MM.1S (cell line): ENCODE results near the gene ERC2.

Experiments
- DNase-seq: peaks from one replicate; pipeline ENCODE4 v3.0.0-alpha.2; 2015
- H2AFZ ChIP-seq: fragments of 300-600 bp; sonication (generic); 2 replicates; pipeline ENCODE4 v1.6.0; 2016; ENCODE audit warnings: antibody characterized with exemption, low read length
- H3F3A ChIP-seq: fragments of 300-600 bp; sonication (generic); 2 replicates; pipeline ENCODE4 v1.6.1; 2016; ENCODE audit warnings: mild to moderate bottlenecking, antibody characterized with exemption, low read length, moderate library complexity, mixed read lengths; ENCODE audit not compliant: insufficient read depth
- H3K27ac ChIP-seq: fragments of 300-600 bp; sonication (generic); 2 replicates; pipeline ENCODE4 v1.5.1; 2016; ENCODE audit warnings: mild to moderate bottlenecking, low read length
- H3K27me3 ChIP-seq: fragments of 300-600 bp; sonication (generic); replicated peaks from 2 replicates; pipeline ENCODE4 v1.6.0; 2016; ENCODE audit warnings: low read length; ENCODE audit not compliant: insufficient read depth
- H3K36me3 ChIP-seq: fragments of 300-600 bp; sonication (generic); replicated peaks from 2 replicates; pipeline ENCODE4 v1.6.1; 2016; ENCODE audit warnings: mild to moderate bottlenecking, low read length, mixed read lengths; ENCODE audit not compliant: insufficient read depth
- H3K4me1 ChIP-seq: fragments of 300-600 bp; sonication (generic); 2 replicates; pipeline ENCODE4 v1.6.1; 2016; ENCODE audit warnings: low read length, mixed read lengths
- H3K4me2 ChIP-seq: fragments of 300-600 bp; sonication (generic); 2 replicates; pipeline ENCODE4 v1.6.0; 2016; ENCODE audit warnings: low read depth, low read length
- H3K4me3 ChIP-seq: fragments of 300-600 bp; sonication (generic); 2 replicates; pipeline ENCODE4 v1.5.1; 2016; ENCODE audit warnings: low read length, mixed read lengths
- H3K79me2 ChIP-seq: fragments of 300-600 bp; sonication (generic); 2 replicates; pipeline ENCODE4 v1.6.1; 2016; ENCODE audit warnings: mixed run types, low read length, mixed read lengths
- H3K9ac ChIP-seq: fragments of 300-600 bp; sonication (generic); 2 replicates; pipeline ENCODE4 v1.6.1; 2016; ENCODE audit warnings: low read length, mixed read lengths
- H3K9me2 ChIP-seq: fragments of 300-600 bp; sonication (generic); replicated peaks from 2 replicates; pipeline ENCODE4 v1.6.1; 2016; ENCODE audit warnings: mild to moderate bottlenecking, low read length, mixed read lengths; ENCODE audit not compliant: insufficient read depth
- H3K9me3 ChIP-seq: fragments of 300-600 bp; sonication (generic); replicated peaks from 2 replicates; pipeline ENCODE4 v1.6.1; 2016; ENCODE audit warnings: mild to moderate bottlenecking, low read length, mixed read lengths; ENCODE audit not compliant: insufficient read depth
- H4K20me1 ChIP-seq: fragments of 300-600 bp; sonication (generic); 2 replicates; pipeline ENCODE4 v1.6.1; 2016; ENCODE audit warnings: mild to moderate bottlenecking, low read length, moderate library complexity, mixed read lengths; ENCODE audit not compliant: insufficient read depth
- CTCF ChIP-seq: fragments of 300-600 bp; sonication (generic); IDR thresholded peaks from 2 replicates; pipeline ENCODE4 v1.5.1; 2016; ENCODE audit warnings: antibody characterized with exemption, low read length, mixed read lengths
- EZH2 ChIP-seq: fragments of 300-600 bp; sonication (generic); optimal IDR thresholded peaks from 2 replicates; pipeline ENCODE3; 2017; ENCODE audit warnings: low read depth, mild to moderate bottlenecking, antibody characterized with exemption, low read length, mixed read lengths
- EZH2phosphoT487 ChIP-seq: fragments of 300-600 bp; sonication (generic); IDR thresholded peaks from 2 replicates; pipeline ENCODE4 v1.6.1; 2018; ENCODE audit warnings: antibody characterized with exemption, low read length

The ERC2 gene

DNA sequence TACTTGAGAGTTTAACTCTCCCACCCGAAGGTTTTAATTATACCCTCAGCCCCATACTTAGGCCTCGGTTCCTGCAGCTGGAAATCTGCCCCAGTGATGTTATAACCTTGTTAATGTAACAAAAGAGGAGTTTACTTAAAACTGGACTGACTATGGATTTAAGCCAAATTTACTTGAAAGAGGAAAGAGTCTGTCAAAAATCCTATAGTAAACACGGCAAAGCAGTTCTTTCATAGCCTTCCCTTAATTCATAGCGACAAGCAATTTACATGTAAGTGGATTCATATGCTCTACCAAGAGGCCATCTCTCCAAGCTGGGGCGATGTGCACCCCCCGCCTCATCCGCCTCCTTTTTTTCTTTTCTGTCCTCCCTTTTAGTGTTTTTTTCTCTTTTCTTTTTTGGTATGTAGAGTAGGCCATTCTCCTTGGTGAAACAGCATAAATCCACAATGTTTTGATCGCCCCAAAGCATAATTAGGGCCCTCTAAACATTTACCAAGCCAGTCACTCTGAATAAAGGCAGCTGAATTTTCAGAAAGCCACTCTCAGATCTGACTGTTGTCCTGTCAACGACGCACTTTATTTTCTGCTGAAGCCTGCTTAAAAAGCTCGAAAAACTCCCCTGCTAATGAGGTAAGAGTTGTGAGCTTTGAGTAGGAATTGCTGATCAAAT lies 608.1 kb downstream of the ERC2 start:
- H3K4me3 ChIP-seq: no peak overlapping the region
- DNase-seq: no peak
- no peak overlapping the region for H2AFZ ChIP-seq
- no peak for TF ChIP-seq CTCF
- no peak for TF ChIP-seq EZH2
- no peak for TF ChIP-seq EZH2phosphoT487
- no peaks in the 10 kb centered on the region for H3K9me3 ChIP-seq
- no peaks in the 10 kb centered on the region for H3F3A ChIP-seq
- no peak overlapping the region for H3K9ac ChIP-seq
- H3K27me3 ChIP-seq: no peaks in the 10 kb centered on the region
- H3K27ac ChIP-seq: no peak overlapping the region
- H3K4me2 ChIP-seq: no peak overlapping the region
- no peaks in the 10 kb centered on the region for H3K4me1 ChIP-seq
- H3K36me3 ChIP-seq: no peaks in the 10 kb centered on the region
- H3K79me2 ChIP-seq: no peaks in the 10 kb centered on the region
- H3K9me2 ChIP-seq: no peaks in the 10 kb centered on the region
- no peaks in the 10 kb centered on the region for H4K20me1 ChIP-seq

DNA sequence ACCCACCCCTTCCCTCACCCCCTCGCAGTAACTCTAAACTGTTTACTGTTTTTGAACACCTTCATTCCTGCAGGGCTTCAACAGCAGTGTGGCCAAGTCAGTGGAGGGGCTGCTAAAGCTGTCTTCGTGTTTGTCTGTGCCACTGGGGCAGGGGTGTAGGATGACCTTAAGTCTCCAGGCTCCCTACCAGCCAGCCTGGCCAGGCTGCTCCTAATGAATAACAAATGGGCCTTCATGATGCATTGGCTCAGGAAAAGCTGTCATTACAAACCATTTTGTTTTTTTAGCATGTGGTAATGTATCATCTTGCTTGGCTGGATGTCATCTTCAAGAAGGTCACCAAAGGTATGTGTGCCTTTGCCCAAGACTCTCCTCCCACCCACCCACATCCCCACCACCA lies 609.0 kb downstream of the ERC2 start:
- DNase-seq: no peak
- Histone ChIP-seq H2AFZ (no peak overlapping the region), H3K4me3 (no peak overlapping the region), H3K27me3 (no peaks in the 10 kb centered on the region), H3K27ac (no peak overlapping the region), H3K79me2 (no peaks in the 10 kb centered on the region), H3K9me3 (no peaks in the 10 kb centered on the region), H3F3A (no peaks in the 10 kb centered on the region), H3K9ac (no peak overlapping the region), H4K20me1 (no peaks in the 10 kb centered on the region), H3K9me2 (no peaks in the 10 kb centered on the region), H3K4me2 (no peak overlapping the region), H3K36me3 (no peaks in the 10 kb centered on the region), H3K4me1 (no peaks in the 10 kb centered on the region)
- TF ChIP-seq CTCF (no peak), EZH2 (no peak)

- no peaks in the 10 kb centered on the region for H3K79me2 ChIP-seq
- no peaks in the 10 kb centered on the region for H3K4me1 ChIP-seq
- H3K4me2 ChIP-seq: no peak overlapping the region
- no peak overlapping the region for H2AFZ ChIP-seq
- no peak overlapping the region for H3K9ac ChIP-seq
- H3K4me3 ChIP-seq: no peak overlapping the region
- H3F3A ChIP-seq: no peaks in the 10 kb centered on the region
- H3K27ac ChIP-seq: no peak overlapping the region
- no peaks in the 10 kb centered on the region for H3K36me3 ChIP-seq
- H3K9me3 ChIP-seq: no peaks in the 10 kb centered on the region
- H4K20me1 ChIP-seq: no peaks in the 10 kb centered on the region
- no peak for DNase-seq
- TF ChIP-seq EZH2 (no peak), EZH2phosphoT487 (no peak), CTCF (no peak)
- H3K27me3 ChIP-seq: no peaks in the 10 kb centered on the region
- no peaks in the 10 kb centered on the region for H3K9me2 ChIP-seq
Measured at GRCh38 chr3:55858727-55859126, 609.5 kb downstream of the ERC2 start.
